HG02943 (cell line): ENCODE results near the gene RAET1E.
"Not testable (repeated sequence)": the region's sequence is repeated elsewhere in the genome, so short reads cannot be mapped to it uniquely, and the experiment has no call there.

Source experiments
- ATAC-seq: cut with Tn5 transposase; IDR thresholded peaks from one replicate; pipeline ENCODE4 v1.9.1; 2021; ENCODE audit warnings: mild to moderate bottlenecking, low read depth, moderate library complexity; ENCODE audit not compliant: unreplicated experiment

Gene RAET1E

DNA sequence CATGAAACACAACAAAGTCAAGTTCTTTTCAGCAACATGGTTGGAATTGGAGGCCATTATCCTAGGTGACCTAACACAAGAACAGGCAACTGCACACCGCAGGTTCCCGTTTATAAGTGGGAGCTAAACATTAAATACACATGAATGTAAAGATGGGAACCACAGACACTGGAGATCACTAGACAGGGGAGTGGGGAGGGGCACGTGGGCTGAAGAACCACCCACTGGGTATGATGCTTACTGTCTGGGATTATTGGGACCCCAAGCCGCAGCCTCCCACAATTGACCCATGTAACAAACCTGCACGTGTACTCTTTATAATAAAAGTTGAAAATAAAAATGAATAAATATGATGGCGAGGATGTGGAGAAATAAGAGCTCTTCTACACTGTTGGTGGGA, 33.6 kb upstream of the RAET1E start:
- no peak for ATAC-seq

GRCh38 chr6:149929422-149929821, 31.5 kb upstream of the RAET1E start:
- ATAC-seq: no peak

GRCh38 chr6:149927025-149927424, 29.1 kb upstream of the RAET1E start:
- ATAC-seq: not testable (repeated sequence)

DNA sequence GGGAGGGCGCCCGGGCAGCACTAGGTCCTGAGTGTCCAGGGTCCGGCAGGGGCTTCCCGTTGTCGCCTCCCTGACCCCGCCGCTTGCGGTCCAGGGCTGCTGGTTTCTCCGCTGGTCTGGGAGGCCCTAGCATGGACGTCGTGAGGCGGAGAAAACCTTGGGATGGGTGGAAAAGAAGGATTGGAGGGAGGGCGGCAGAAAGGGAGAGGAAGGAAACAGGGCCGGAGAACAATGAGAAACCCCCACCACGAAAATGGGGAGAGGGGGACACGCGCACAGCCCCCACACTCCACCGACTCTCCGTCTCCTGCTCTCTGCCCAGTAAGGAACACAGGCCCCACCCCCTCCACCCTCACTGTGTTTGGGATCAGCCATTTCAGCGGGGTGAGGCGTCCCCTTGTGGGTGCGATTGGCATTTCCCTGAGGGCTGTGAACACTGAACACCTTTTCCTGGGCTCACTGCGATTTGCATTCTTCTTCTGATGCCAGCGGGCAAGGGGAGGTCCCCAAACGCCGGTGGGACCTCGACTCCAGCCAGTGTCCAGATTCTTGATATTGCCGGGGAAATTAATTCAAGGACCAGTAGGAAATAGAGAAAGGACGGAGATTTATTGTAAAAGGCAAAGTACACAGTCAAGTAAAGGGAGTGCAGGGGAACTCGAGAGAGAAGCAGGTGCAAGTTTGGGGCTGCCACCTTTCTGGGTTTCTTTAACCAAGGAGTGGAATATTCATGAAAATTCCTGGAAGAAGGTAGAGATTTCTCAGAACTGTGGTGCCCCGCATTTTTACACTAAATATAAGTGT, 28.3 kb upstream of the RAET1E start:
- ATAC-seq: no peak

DNA sequence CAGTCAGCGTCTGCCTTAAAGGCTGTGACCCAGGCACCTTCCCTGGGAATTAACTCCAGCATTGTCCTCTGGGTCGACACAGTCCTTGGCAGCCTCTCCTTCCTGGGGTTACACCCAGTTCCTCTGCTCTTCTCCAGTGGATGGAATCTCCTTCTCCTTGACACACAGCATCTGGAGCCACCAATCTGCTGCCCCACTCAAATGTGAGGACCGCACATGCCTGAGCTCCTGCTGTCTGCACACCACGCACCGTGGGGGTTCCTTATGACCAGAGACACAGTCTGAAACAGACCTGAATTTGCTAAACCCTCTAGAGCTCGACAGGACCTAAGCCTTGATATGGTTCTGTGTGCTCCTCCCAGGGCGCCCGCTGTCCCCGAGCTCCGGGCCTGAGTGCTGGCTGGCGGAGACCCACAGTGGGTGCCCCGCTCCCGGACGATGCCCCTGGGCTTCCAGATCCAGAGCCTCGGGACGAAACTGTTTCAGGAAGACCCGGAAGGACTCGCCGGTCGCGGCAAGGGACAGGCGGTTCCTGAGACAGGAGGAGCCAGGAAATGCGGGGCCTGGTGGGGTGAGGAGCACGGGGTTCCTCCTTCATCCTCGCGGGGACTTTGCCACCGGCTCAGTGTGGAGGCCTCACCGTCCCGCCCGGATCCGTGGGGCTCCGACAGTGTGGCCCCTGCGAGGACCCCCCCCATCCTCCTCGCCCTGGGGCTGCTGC, 27.5 kb upstream of the RAET1E start:
- ATAC-seq: no peak

DNA sequence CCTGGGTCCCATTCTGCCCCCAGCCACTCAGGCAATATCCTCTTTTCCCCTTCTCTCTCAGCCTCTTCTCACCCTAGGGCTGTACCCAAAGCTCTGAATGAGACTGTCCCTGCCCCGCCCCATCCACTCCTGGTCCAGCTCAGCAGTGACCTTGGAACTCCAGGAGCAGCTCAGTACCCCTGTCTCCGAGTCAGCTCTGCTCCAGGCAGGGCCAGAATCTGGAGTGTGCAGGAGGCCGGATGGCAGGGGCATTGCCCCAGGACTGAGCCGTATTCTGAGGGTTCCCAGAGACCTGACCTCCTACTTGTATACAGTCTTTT, 27.0 kb upstream of the RAET1E start:
- no peak for ATAC-seq

- no peak for ATAC-seq
These were observed 26.5 kb upstream of the RAET1E start for GRCh38 chr6:149924206-149924932.

DNA sequence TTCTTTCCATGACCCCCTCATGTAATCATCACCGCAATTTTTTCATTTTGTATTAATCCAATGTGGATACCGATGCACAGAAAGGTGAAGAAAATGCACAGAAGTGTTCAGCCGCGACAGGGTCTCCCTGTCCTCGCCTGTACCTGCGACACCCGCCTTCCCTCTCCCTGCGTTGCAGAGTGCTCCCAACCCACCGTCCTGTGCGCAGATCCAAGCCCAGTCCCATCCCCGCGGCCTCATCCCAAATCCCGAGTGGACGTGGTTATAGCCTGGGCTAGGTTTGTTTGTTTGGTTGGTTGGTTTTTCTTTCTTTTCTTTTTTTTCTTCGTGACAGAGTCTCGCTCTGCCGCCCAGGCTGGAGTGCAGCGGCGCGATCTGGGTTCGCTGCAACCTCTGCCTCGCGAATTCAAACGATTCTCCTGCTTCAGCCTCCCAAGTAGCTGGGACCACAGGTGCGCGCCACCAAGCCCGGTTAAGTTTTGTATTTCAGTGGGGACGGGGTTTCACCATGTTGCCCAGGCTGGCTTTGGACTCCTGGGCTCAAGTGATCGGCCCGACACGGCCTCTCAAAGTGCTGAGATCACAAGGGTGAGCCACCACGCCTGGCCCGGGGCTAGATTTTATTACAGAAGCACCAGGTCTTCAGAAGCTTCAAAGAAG, 25.5 kb upstream of the RAET1E start:
- ATAC-seq: no peak

DNA sequence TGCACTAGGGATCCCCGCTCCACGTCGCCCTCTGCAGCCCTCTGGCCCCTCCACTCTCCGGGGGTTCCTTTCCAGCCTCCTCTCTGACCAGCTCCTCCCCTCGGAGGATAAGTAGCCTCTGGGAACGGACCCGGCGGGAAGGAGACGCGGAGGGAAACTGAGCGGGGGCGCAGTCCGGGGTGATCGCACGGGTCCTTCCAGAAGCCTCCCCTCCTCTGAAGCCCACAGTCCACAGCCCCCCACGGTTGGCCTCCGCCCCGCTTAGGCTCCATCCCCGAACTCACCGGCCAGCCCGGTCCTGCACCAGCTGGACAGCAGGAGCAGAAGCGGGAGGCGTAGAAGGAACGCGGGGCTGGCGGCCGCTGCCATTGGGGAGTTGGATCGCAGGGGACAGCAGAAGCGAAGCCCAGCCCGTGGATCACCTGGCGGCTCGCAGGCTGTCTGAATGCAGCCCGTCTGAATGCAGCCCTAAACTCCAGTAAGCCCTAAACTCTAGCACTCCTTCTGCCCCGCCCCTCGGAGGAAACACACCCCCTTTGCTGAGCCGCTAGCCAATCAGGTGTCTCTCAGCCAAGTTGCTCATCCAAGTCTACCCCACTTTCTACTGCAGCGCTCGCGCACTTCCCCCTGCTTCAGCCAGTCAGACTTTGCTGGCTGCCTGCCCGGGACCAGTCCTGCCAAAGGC, 24.9 kb upstream of the RAET1E start, which contains the start of gene RAET1G:
Gene RAET1G (minus strand): TSS at position 480 of the 685 bp plus-strand sequence. CDS start 111 bp downstream, at position 369.
- no peak for ATAC-seq

GRCh38 chr6:149922091-149922490, 24.2 kb upstream of the RAET1E start:
- not testable (repeated sequence) for ATAC-seq

- ATAC-seq: no peak
These were observed 23.4 kb upstream of the RAET1E start for GRCh38 chr6:149921361-149921760.

GRCh38 chr6:149919834-149920225, 21.9 kb upstream of the RAET1E start:
- no peak for ATAC-seq

DNA sequence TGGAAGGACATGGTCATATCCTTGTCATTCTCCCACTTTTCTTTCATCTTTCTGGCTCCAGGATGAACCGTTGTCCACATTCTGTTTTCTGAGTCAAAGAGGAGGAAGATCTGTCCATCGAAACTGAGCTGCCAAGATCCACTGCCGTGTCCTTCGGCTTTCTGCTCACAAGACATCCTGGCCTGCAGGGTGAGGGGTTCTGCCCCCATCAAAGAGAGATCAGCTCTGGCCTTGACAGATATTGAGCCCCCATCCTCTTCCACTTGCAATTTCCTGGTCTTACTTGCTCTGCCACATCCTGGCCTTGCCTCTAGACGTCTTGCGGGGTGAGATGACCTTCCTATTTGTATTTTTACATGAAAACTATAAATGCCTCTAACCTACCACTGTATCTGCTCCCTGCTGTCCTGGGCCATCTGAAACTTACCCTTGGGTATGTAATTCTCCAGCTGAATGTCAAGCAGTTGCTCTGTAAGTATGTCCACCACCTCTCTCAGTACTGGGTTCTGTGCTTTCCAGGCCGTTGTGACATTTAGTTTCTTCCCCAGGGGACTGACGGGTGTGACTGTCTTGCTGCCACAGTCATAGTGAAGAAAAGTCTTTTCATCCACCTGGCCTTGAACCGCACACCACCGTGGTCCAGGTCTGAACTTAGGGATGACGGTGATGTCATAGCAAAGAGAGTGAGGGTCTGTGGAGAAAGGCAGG, 21.4 kb upstream of the RAET1E start:
- not testable (repeated sequence) for ATAC-seq

DNA sequence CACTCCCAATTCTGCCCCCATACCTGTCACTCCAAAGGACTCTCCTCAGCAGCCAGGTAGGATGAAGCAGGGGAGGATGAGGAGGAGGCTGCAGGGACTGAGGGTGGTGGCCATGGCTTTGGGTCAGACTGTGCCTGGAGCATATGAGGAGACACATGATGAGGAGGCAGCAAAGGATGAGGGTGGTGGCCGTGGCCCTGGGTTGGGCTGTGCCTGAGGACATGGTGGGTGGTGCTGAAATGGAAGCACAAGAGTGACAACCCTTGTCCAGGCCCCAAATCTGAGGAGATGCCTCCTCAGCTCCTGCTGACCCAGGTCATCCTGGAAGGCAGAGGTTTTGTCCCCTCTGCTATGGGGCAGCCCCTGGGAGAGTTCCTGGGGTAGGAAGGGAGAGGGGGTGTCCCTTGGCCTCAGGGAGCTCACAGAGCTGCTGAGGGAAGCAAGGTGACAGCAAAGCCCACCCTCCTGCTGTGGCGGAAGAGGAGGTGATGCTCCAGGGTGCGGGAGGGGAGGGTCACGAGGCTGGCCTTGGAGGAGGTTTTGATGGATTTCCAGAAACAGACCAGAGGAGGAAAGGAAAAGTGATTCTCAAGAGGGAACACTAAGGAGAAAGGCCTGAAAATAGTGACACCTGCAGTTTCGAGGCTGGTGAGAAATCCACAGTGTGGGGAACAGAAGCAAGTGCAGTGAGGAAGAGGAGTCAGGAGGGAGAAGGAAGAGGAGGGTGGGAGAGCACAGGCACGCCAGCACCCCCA, 20.4 kb upstream of the RAET1E start:
- no peak for ATAC-seq

DNA sequence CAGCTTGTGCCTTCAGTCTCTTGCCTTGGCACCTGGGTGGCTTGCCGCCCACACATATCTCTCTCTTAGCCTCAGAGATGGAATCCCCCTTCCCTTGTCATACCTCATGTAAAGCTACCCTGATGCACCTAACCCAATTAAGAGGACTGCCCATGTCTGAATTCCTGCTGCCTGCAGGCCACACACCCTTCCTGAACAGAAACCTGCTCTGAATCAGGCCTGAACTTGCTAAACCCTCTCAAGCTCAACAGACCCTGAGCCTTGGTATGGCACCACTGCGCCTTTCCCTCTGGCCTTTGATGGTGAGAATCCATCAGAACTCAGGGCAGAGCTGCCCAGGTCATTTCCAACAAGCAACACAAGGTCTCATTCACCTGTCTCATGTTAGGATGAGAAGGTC, 19.8 kb upstream of the RAET1E start:
- ATAC-seq: no peak

DNA sequence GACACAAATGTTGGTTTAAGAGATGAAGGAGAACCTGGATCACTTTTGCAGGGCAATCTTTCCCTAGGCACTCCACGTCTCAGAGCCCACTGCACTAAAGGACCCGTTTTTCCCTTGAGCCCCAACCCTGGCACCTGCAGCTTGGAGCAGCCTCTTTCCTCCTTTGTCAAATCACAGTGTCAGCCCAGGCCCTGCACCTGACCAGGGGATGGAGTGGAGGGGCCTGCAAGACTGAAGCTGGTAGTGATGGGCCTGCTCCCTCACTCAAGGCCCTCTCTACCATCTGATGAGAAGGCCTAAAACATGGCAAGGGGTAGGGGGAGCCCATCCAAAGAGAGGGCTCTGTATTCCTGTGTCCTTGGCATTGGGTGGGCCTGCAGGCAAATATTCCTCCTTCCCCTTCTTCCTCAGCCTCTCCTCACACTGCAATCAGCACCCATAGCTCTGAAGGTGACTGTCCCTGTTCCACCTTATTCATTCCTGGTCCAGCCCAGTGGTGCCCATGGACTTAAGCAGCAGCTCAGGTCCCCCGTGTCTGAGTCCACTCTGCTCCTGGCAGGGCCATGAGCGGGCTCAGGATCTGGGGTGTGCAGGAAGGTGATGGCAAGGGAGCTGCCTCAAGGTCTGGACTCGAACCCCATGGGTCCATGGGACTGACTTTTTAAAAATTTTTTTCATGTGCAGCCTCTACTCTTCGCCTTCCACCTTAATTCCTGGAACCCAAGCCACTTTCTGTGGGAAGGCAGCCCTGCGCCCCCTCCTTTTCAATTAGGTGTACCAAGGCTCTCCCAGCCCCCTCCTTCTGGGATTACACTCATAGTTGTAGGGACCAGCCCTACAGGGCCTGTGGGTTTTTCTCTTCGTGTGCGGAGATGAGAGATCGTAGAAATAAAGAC, 18.3 kb upstream of the RAET1E start:
- ATAC-seq: no peak

DNA sequence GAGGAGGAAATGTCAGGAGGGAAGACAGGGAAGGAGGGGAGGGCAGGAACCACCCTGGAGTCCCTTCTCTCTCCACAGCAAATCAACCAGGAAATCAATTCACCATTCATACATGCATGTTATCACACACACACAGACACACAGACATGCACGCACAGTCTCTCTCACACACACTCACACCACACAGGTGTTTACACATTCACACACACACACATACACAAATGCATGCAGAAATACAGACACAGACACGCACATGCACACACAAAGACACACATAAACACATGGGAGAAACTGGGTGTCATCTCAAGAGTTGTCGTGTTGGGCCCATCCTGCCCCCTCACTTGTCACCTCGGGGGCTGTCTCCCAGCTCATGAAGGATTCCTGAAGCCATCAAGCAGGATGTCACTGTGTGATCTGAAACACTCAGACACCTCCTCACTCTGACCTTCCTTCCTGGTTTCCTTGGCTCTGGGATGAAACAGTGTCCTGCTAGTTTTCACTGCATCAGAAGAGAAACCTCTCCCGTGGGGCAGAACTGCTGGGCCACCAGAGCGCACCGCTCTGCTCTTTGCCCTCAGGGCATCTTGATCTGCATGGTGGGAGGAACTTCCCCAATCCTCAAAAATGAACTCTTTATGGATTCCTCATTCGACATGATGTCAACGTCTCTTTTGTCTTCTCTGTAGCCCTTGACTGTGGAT, 15.8 kb upstream of the RAET1E start:
- no peak for ATAC-seq
